Progenitor cell of endocrine pancreas (in vitro differentiated cells): ENCODE data around the gene ARMH4. TPM values are rescaled to one million over a fixed set of nuclear protein-coding genes. Genes with fewer than 3 reads are reported as not detected.

Experiments used
- DNase-seq: peaks from one replicate; pipeline ENCODE4 v3.0.0; 2021; ENCODE audit warnings: low spot score; ENCODE audit not compliant: unreplicated experiment
- H3K27ac Mint-ChIP-seq: 2 replicates; pipeline ENCODE4 v1.8.0; 2021; ENCODE audit warnings: mild to moderate bottlenecking, moderate library complexity, mixed read lengths
- H3K27me3 Mint-ChIP-seq: 2 replicates; pipeline ENCODE4 v1.8.0; 2021; ENCODE audit warnings: mixed read lengths
- H3K36me3 Mint-ChIP-seq: 2 replicates; pipeline ENCODE4 v1.8.0; 2022; ENCODE audit warnings: mixed read lengths; ENCODE audit not compliant: insufficient read depth
- H3K4me1 Mint-ChIP-seq: 2 replicates; pipeline ENCODE4 v1.8.0; 2021; ENCODE audit warnings: low read depth, mixed read lengths
- H3K4me3 Mint-ChIP-seq: 2 replicates; pipeline ENCODE4 v1.8.0; 2021; ENCODE audit warnings: low read depth, mild to moderate bottlenecking, moderate library complexity, mixed read lengths
- H3K9me3 Mint-ChIP-seq: 2 replicates; pipeline ENCODE4 v1.8.0; 2021; ENCODE audit warnings: low read depth, mixed read lengths
- CTCF ChIP-seq: fragments of 200-600 bp; sonication (generic); IDR thresholded peaks from one replicate; pipeline ENCODE4 v1.5.0; 2021; ENCODE audit warnings: antibody characterized with exemption, mild to moderate bottlenecking; ENCODE audit not compliant: unreplicated experiment
- total RNA-seq: library from RNA; stranded (reverse); gene quantifications from 2 replicates; pipeline ENCODE4 v1.2.1, GENCODE V29; 2021

ARMH4 gene
- total RNA-seq, 1 donor from 2014 or later = 36.2 TPM

DNA sequence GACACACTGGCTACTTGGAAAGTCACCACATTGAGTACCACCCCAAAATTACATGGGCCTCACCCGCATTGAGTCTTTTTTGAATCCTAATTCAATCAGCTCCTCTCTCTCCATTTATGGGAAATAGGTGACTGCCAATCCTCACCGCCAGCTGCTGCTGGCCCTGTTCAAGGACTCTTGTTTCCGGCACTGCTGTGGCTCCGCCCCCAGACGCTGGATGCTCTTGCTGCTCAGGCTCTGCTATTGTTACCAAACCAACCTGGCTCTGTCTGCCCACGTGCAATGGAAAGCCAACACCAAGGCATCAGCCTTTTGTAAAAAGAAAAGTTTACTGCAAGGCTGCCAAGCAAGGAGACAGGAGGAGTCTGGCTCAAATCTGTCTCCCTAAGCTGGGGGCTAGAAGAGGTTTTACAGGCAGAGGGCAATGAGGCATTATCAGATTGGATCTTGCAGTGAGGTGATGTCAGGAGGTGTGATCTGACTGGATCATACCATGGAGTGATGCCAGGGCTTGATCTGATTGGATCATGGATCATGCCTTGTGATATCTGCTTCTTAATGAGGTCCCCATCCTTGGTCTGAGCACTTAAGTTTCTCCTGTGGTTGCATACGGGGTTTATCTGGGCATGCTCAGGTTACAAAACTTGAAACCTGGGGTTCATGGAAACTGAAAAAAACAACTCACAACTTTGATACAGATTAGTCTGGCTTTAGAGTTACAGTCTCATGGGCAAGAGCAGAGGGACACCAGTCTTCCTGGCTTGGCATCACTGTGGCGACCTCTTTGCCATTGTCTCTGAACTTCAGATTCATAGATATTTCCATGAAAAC, 169.0 kb downstream of the ARMH4 start:
- Mint-ChIP-seq H3K27me3 (peaks cover 3% of the 10 kb centered on the region), H3K27ac (no peak overlapping the region), H3K36me3 (no peaks in the 10 kb centered on the region), H3K9me3 (no peaks in the 10 kb centered on the region), H3K4me1 (peaks cover 3% of the 10 kb centered on the region), H3K4me3 (no peak overlapping the region)
- TF ChIP-seq CTCF = no peak
- DNase-seq = no peak

GRCh38 chr14:57981817-57982560, 170.0 kb downstream of the ARMH4 start:
- H3K9me3 Mint-ChIP-seq = no peaks in the 10 kb centered on the region
- H3K27me3 Mint-ChIP-seq = peaks cover 3% of the 10 kb centered on the region
- no peak overlapping the region for H3K4me3 Mint-ChIP-seq
- TF ChIP-seq CTCF = no peak
- no peaks in the 10 kb centered on the region for H3K36me3 Mint-ChIP-seq
- H3K27ac Mint-ChIP-seq = no peak overlapping the region
- DNase-seq = no peak
- no peaks in the 10 kb centered on the region for H3K4me1 Mint-ChIP-seq

- H3K27me3 Mint-ChIP-seq = peaks cover 3% of the 10 kb centered on the region
- no peak overlapping the region for H3K4me3 Mint-ChIP-seq
- no peak overlapping the region for H3K27ac Mint-ChIP-seq
Observed at GRCh38 chr14:57979376-57980048, 172.5 kb downstream of the ARMH4 start.

DNA sequence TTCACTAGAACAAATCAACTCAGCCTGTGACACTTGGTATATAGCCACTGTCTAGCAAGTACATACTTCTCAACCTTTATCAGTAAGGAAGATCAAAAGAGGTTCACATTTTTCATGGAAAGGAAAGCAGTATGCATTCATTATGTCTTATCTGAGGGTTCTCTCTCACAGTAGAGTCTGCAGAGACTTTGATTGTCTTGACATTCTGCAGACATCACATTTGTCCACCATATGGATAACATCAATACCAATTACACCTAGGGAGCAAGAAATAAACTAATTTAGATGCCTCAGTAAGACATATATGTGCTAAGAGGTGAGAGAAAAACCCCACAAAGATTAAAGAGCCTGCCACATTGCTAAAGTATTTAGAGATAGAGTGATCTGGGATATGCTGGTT, 175.3 kb downstream of the ARMH4 start:
- no peak for TF ChIP-seq CTCF
- Mint-ChIP-seq H3K27ac (no peak overlapping the region), H3K4me1 (no peaks in the 10 kb centered on the region), H3K9me3 (no peaks in the 10 kb centered on the region), H3K4me3 (no peak overlapping the region), H3K36me3 (no peaks in the 10 kb centered on the region), H3K27me3 (peaks cover 4% of the 10 kb centered on the region)
- DNase-seq = no peak

More at GRCh38 chr14:57979376-57980048, 172.5 kb downstream of the ARMH4 start:
- H3K36me3 Mint-ChIP-seq = no peaks in the 10 kb centered on the region
- no peaks in the 10 kb centered on the region for H3K4me1 Mint-ChIP-seq
- TF ChIP-seq CTCF = no peak
- DNase-seq = no peak
- no peaks in the 10 kb centered on the region for H3K9me3 Mint-ChIP-seq

- H3K36me3 Mint-ChIP-seq = no peaks in the 10 kb centered on the region
- H3K4me3 Mint-ChIP-seq = no peak overlapping the region
- H3K9me3 Mint-ChIP-seq = no peaks in the 10 kb centered on the region
- no peak for DNase-seq
- no peak for TF ChIP-seq CTCF
- H3K27me3 Mint-ChIP-seq = peaks cover 6% of the 10 kb centered on the region
- H3K4me1 Mint-ChIP-seq = no peaks in the 10 kb centered on the region
- no peak overlapping the region for H3K27ac Mint-ChIP-seq
Observed at GRCh38 chr14:57974896-57975295, 177.1 kb downstream of the ARMH4 start.
